HEK293 (cell line): ENCODE results near the gene TRMT44.

Experiments used
- CTCF ChIA-PET: fragments of 350-600 bp; formaldehyde crosslinking; extraction: SDS; loops from one replicate; lab custom pipeline; 2021; ENCODE audit warnings: antibody characterized with exemption; lab: Yijun Ruan, JAX
- POLR2A ChIA-PET: fragments of 300-600 bp; formaldehyde crosslinking; extraction: SDS; loops from one replicate; lab custom pipeline; 2020; ENCODE audit warnings: antibody characterized with exemption, inconsistent platforms; lab: Yijun Ruan, JAX
- H3K27ac ChIP-seq: fragments of 200-500 bp; sonication (Bioruptor generic); 2 replicates; pipeline ENCODE4 v1.5.1; 2014; ENCODE audit warnings: low read depth, low read length, control low read depth, inconsistent platforms; ENCODE audit errors: extremely low read depth
- H3K36me3 ChIP-seq, 2 experiments: fragments of 200-500 bp in 1 of 2; sonication (Bioruptor generic) in 1 of 2; 1 replicate in 1 of 2; 2 replicates in 1 of 2; pipeline ENCODE4 v1.5.1; 2014 to 2017; ENCODE audit warnings: inconsistent platforms in 2 of 2, low read length in 2 of 2; ENCODE audit not compliant: control insufficient read depth in 2 of 2, insufficient read depth in 1 of 2
- H3K4me1 ChIP-seq: fragments of 200-500 bp; sonication (Bioruptor generic); 2 replicates; pipeline ENCODE4 v1.5.1; 2014; ENCODE audit warnings: mild to moderate bottlenecking, low read length, inconsistent platforms; ENCODE audit not compliant: control insufficient read depth, insufficient read depth
- H3K4me3 ChIP-seq: 2 replicates; pipeline ENCODE4 v1.5.1; 2011; ENCODE audit warnings: low read depth, mild to moderate bottlenecking, control low read depth, low read length, moderate library complexity
- H3K9me3 ChIP-seq: fragments of 200-500 bp; sonication (Bioruptor generic); 2 replicates; pipeline ENCODE4 v1.5.1; 2014; ENCODE audit warnings: low read depth, low read length, inconsistent platforms; ENCODE audit not compliant: control insufficient read depth, insufficient read depth
- GLI2 ChIP-seq: fragments of 450-650 bp; formaldehyde crosslinking; IDR thresholded peaks from 2 replicates; pipeline ENCODE4; 2017; ENCODE audit warnings: missing biosample characterization, missing genetic modification characterization, low read depth, borderline replicate concordance
- GLI4 ChIP-seq: fragments of 450-650 bp; formaldehyde crosslinking; IDR thresholded peaks from 2 replicates; pipeline ENCODE4 v1.5.1; 2016; ENCODE audit warnings: missing biosample characterization, missing genetic modification characterization
- IKZF3 ChIP-seq: fragments of 450-650 bp; IDR thresholded peaks from 2 replicates; pipeline ENCODE4 v1.5.0; 2018; ENCODE audit warnings: missing biosample characterization, mild to moderate bottlenecking, missing genetic modification characterization, moderate library complexity
- PRDM1 ChIP-seq: fragments of 450-650 bp; formaldehyde crosslinking; IDR thresholded peaks from 2 replicates; pipeline ENCODE4; 2016; ENCODE audit warnings: missing biosample characterization, missing genetic modification characterization
- TRIM28 ChIP-seq: IDR thresholded peaks from 2 replicates; pipeline ENCODE4 v1.6.1; 2011; ENCODE audit warnings: low read length, control low read depth, borderline replicate concordance
- ZIC2 ChIP-seq: fragments of 450-650 bp; formaldehyde crosslinking; IDR thresholded peaks from 2 replicates; pipeline ENCODE4 v1.5.1; 2016; ENCODE audit warnings: missing biosample characterization, missing genetic modification characterization
- ZNF10 ChIP-seq: fragments of 450-650 bp; formaldehyde crosslinking; IDR thresholded peaks from 2 replicates; pipeline ENCODE4 v1.5.1; 2017; ENCODE audit warnings: missing biosample characterization, missing genetic modification characterization
- ZNF302 ChIP-seq: fragments of 450-650 bp; formaldehyde crosslinking; IDR thresholded peaks from 2 replicates; pipeline ENCODE4 v1.5.1; 2016; ENCODE audit warnings: missing biosample characterization, missing genetic modification characterization, low read depth
- ZNF311 ChIP-seq: fragments of 450-650 bp; formaldehyde crosslinking; IDR thresholded peaks from 2 replicates; pipeline ENCODE4 v1.5.1; 2017; ENCODE audit warnings: missing biosample characterization, missing genetic modification characterization, borderline replicate concordance
- ZNF354C ChIP-seq: fragments of 450-650 bp; formaldehyde crosslinking; IDR thresholded peaks from 2 replicates; pipeline ENCODE4 v1.5.1; 2016; ENCODE audit warnings: missing biosample characterization, missing genetic modification characterization, low read depth, borderline replicate concordance
- ZNF501 ChIP-seq: fragments of 450-650 bp; formaldehyde crosslinking; IDR thresholded peaks from 2 replicates; pipeline ENCODE4 v1.5.1; 2016; ENCODE audit warnings: missing biosample characterization, missing genetic modification characterization
- ZNF529 ChIP-seq: fragments of 450-650 bp; formaldehyde crosslinking; IDR thresholded peaks from 2 replicates; pipeline ENCODE4 v1.5.1; 2017; ENCODE audit warnings: missing genetic modification characterization, missing biosample characterization; ENCODE audit not compliant: insufficient replicate concordance
- ZNF548 ChIP-seq: fragments of 450-650 bp; formaldehyde crosslinking; IDR thresholded peaks from 2 replicates; pipeline ENCODE4 v1.5.1; 2016; ENCODE audit warnings: missing biosample characterization, missing genetic modification characterization
- ZNF555 ChIP-seq: fragments of 450-650 bp; formaldehyde crosslinking; conservative IDR thresholded peaks from 2 replicates; pipeline ENCODE4 v1.5.1; 2017; ENCODE audit warnings: missing biosample characterization, mild to moderate bottlenecking, missing genetic modification characterization, inconsistent platforms
- ZNF629 ChIP-seq: fragments of 450-650 bp; formaldehyde crosslinking; IDR thresholded peaks from 2 replicates; pipeline ENCODE4 v1.5.1; 2017; ENCODE audit warnings: missing biosample characterization, missing genetic modification characterization
- ZNF76 ChIP-seq: fragments of 450-650 bp; formaldehyde crosslinking; IDR thresholded peaks from 2 replicates; pipeline ENCODE4; 2016; ENCODE audit warnings: low read depth, missing biosample characterization, missing genetic modification characterization, borderline replicate concordance
- TF ChIP-seq, protein P1 (sequence below): fragments of 450-650 bp; formaldehyde crosslinking; IDR thresholded peaks from 2 replicates; pipeline ENCODE4 v1.5.1; 2017; ENCODE audit warnings: missing biosample characterization, missing genetic modification characterization
- TF ChIP-seq, protein P2 (sequence below): fragments of 450-650 bp; formaldehyde crosslinking; IDR thresholded peaks from 2 replicates; pipeline ENCODE4 v1.5.1; 2016; ENCODE audit warnings: missing biosample characterization, missing genetic modification characterization
- TF ChIP-seq, protein P3 (sequence below): fragments of 450-650 bp; formaldehyde crosslinking; IDR thresholded peaks from 2 replicates; pipeline ENCODE4 v1.5.1; 2016; ENCODE audit warnings: missing biosample characterization, missing genetic modification characterization, low read depth
- TF ChIP-seq, protein P4 (sequence below): fragments of 450-650 bp; formaldehyde crosslinking; IDR thresholded peaks from 2 replicates; pipeline ENCODE4 v1.5.1; 2017; ENCODE audit warnings: missing biosample characterization, missing genetic modification characterization
- TF ChIP-seq, protein P5 (sequence below): fragments of 450-650 bp; formaldehyde crosslinking; IDR thresholded peaks from 2 replicates; pipeline ENCODE4 v1.5.1; 2016; ENCODE audit warnings: missing biosample characterization, missing genetic modification characterization, low read depth

The TRMT44 gene

DNA sequence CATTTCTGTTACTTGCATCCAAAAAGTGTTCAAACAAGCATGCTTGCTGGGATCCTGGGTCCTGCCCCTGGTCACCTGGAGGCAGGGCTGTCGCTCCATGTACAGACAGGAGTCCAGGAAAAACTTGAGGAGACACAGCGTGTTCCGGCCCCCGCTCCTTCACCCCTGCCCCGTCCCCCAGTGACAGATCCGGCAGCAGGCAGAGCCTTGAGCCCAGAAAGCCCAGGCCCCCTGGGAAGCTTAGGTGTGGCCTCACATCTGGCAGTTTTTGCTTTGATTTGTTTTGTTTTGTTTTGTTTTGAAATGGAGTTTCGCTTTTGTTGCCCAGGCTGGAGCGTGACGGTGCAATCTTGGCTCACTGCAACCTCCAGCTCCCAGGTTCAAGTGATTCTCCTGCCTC, 67.0 kb downstream of the TRMT44 start:
- Histone ChIP-seq H3K4me1 (no peaks in the 10 kb centered on the region; the same call in 1 of the 2 replicates), H3K36me3 (no peaks in the 10 kb centered on the region), H3K27ac (no peak overlapping the region), H3K4me3 (no peak overlapping the region), H3K9me3 (no peaks in the 10 kb centered on the region)
- CTCF ChIA-PET: interaction anchor here (0.7 kb wide), 1 partner anchor 241 kb away, joined by 3 read pairs; no protein-coding TSS in a partner anchor
- no peak for TF ChIP-seq TRIM28
- TF ChIP-seq IKZF3 (tag by site-specific recombination): no peak
- no peak for TF ChIP-seq PRDM1 (tag by site-specific recombination)
- TF ChIP-seq ZNF302 (tag by site-specific recombination): no peak
- POLR2A ChIA-PET: no interaction called here

DNA sequence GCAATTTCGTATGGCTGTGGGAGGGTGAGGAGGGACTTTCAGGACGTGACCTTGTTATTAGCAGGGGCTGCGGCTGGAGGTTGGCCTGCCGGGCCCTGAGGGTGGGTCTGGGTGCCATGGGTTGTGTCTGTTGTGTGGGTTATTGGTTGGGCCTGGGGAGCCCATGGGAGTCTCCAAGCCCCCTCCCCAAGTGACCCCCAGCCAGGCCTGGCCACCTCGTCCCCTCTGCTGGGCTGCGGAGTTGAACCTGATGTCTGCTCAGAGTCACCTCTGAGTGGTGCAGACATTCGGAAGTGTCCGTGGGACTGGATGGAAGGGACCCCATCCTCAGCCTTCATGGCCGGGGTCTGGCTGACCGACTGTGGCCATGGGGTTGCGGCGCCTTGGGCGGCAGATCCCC, 67.7 kb downstream of the TRMT44 start:
- TF ChIP-seq GLI4: no peak
- TF ChIP-seq, protein P1, sequence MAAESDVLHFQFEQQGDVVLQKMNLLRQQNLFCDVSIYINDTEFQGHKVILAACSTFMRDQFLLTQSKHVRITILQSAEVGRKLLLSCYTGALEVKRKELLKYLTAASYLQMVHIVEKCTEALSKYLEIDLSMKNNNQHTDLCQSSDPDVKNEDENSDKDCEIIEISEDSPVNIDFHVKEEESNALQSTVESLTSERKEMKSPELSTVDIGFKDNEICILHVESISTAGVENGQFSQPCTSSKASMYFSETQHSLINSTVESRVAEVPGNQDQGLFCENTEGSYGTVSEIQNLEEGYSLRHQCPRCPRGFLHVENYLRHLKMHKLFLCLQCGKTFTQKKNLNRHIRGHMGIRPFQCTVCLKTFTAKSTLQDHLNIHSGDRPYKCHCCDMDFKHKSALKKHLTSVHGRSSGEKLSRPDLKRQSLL: no peak
- no peak for TF ChIP-seq ZNF629 (tag by site-specific recombination)
- TF ChIP-seq ZNF501 (tag by site-specific recombination): no peak
- TF ChIP-seq ZNF548 (tag by site-specific recombination): no peak
- TF ChIP-seq ZNF76 (tag by site-specific recombination): no peak
- TF ChIP-seq ZNF529 (tag by site-specific recombination): no peak
- no peak for TF ChIP-seq ZNF555 (tag by site-specific recombination)
- no peak for TF ChIP-seq GLI2
- no peak for TF ChIP-seq ZNF354C (tag by site-specific recombination)
- TF ChIP-seq ZNF311 (tag by site-specific recombination): no peak
- no peak for TF ChIP-seq ZIC2 (tag by site-specific recombination)
- TF ChIP-seq, protein P2, sequence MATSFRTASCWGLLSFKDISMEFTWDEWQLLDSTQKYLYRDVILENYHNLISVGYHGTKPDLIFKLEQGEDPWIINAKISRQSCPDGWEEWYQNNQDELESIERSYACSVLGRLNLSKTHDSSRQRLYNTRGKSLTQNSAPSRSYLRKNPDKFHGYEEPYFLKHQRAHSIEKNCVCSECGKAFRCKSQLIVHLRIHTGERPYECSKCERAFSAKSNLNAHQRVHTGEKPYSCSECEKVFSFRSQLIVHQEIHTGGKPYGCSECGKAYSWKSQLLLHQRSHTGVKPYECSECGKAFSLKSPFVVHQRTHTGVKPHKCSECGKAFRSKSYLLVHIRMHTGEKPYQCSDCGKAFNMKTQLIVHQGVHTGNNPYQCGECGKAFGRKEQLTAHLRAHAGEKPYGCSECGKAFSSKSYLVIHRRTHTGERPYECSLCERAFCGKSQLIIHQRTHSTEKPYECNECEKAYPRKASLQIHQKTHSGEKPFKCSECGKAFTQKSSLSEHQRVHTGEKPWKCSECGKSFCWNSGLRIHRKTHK (tag by site-specific recombination): no peak
- TF ChIP-seq ZNF10: no peak
- TF ChIP-seq, protein P3, sequence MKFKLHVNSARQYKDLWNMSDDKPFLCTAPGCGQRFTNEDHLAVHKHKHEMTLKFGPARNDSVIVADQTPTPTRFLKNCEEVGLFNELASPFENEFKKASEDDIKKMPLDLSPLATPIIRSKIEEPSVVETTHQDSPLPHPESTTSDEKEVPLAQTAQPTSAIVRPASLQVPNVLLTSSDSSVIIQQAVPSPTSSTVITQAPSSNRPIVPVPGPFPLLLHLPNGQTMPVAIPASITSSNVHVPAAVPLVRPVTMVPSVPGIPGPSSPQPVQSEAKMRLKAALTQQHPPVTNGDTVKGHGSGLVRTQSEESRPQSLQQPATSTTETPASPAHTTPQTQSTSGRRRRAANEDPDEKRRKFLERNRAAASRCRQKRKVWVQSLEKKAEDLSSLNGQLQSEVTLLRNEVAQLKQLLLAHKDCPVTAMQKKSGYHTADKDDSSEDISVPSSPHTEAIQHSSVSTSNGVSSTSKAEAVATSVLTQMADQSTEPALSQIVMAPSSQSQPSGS (tag by site-specific recombination): no peak
- TF ChIP-seq, protein P4, sequence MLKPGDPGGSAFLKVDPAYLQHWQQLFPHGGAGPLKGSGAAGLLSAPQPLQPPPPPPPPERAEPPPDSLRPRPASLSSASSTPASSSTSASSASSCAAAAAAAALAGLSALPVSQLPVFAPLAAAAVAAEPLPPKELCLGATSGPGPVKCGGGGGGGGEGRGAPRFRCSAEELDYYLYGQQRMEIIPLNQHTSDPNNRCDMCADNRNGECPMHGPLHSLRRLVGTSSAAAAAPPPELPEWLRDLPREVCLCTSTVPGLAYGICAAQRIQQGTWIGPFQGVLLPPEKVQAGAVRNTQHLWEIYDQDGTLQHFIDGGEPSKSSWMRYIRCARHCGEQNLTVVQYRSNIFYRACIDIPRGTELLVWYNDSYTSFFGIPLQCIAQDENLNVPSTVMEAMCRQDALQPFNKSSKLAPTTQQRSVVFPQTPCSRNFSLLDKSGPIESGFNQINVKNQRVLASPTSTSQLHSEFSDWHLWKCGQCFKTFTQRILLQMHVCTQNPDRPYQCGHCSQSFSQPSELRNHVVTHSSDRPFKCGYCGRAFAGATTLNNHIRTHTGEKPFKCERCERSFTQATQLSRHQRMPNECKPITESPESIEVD (tag by site-specific recombination): no peak
- TF ChIP-seq, protein P5, sequence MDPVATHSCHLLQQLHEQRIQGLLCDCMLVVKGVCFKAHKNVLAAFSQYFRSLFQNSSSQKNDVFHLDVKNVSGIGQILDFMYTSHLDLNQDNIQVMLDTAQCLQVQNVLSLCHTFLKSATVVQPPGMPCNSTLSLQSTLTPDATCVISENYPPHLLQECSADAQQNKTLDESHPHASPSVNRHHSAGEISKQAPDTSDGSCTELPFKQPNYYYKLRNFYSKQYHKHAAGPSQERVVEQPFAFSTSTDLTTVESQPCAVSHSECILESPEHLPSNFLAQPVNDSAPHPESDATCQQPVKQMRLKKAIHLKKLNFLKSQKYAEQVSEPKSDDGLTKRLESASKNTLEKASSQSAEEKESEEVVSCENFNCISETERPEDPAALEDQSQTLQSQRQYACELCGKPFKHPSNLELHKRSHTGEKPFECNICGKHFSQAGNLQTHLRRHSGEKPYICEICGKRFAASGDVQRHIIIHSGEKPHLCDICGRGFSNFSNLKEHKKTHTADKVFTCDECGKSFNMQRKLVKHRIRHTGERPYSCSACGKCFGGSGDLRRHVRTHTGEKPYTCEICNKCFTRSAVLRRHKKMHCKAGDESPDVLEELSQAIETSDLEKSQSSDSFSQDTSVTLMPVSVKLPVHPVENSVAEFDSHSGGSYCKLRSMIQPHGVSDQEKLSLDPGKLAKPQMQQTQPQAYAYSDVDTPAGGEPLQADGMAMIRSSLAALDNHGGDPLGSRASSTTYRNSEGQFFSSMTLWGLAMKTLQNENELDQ (tag by site-specific recombination): no peak
- Histone ChIP-seq H3K27ac (no peak overlapping the region), H3K9me3 (no peaks in the 10 kb centered on the region), H3K36me3 (no peaks in the 10 kb centered on the region), H3K4me1 (no peaks in the 10 kb centered on the region; the same call in 1 of the 2 replicates), H3K4me3 (no peak overlapping the region)
- ChIA-PET POLR2A (no interaction called here), CTCF (interaction anchor here (0.7 kb wide), 1 partner anchor 242 kb away, joined by 3 read pairs; no protein-coding TSS in a partner anchor)
